ENCODE results near the gene CACNA1S.

Gene CACNA1S

GRCh38 chr1:201026234-201026633 lies 86.0 kb downstream of the CACNA1S start:
- Histone ChIP-seq H3K23ac (ENCODE audit: low read length) (no peak overlapping the region), H3K4me3 (ENCODE audit: low read depth, low read length) (no peak overlapping the region), H4K12ac (ENCODE audit: low read depth, low read length) (no peak overlapping the region), H3K4me1 (ENCODE audit: control insufficient read depth in 1 of 2, insufficient read depth in 2 of 2, low read length in 2 of 2) (peaks cover 3 to 4% of the 10 kb centered on the region in 2 experiments), H4K8ac (ENCODE audit: low read depth, low read length) (no peak overlapping the region), H2AFZ (ENCODE audit: insufficient read depth, low read length, poor library complexity) (no peak overlapping the region), H2AK5ac (ENCODE audit: low read length) (no peak overlapping the region), H3K14ac (ENCODE audit: low read length) (no peak overlapping the region), H3K9ac (ENCODE audit: low read length) (no peak overlapping the region), H3K36me3 (ENCODE audit: control insufficient read depth in 1 of 2, insufficient read depth in 2 of 2, low read length in 2 of 2) (no peaks in the 10 kb centered on the region), H3K4me2 (ENCODE audit: low read length) (no peak overlapping the region), H4K91ac (ENCODE audit: low read depth, low read length) (no peak overlapping the region), H2BK12ac (ENCODE audit: low read length) (no peak overlapping the region), H3K79me1 (ENCODE audit: low read length) (peaks cover 1% of the 10 kb centered on the region), H3K9me3 (ENCODE audit: insufficient read depth, low read depth, low read length) (no peaks in the 10 kb centered on the region), H3K79me2 (ENCODE audit: control insufficient read depth, insufficient read depth, low read length, poor library complexity) (no peaks in the 10 kb centered on the region), H3K27ac (ENCODE audit: low read depth, low read length) (no peak overlapping the region), H2BK120ac (ENCODE audit: insufficient read depth, low read length, poor library complexity) (no peak overlapping the region), H2BK5ac (ENCODE audit: low read depth, low read length, poor library complexity) (no peak overlapping the region), H3K4ac (ENCODE audit: low read depth, low read length) (no peak overlapping the region), H3K27me3 (ENCODE audit: insufficient read depth, low read length) (peaks cover 15% of the 10 kb centered on the region), H3K18ac (ENCODE audit: low read length) (no peak overlapping the region)
- DNase-seq, result no peak
- no CpG with 5 or more reads among the region's 3 CpGs for WGBS (ENCODE audit: extremely low coverage, insufficient coverage, insufficient read length)

DNA sequence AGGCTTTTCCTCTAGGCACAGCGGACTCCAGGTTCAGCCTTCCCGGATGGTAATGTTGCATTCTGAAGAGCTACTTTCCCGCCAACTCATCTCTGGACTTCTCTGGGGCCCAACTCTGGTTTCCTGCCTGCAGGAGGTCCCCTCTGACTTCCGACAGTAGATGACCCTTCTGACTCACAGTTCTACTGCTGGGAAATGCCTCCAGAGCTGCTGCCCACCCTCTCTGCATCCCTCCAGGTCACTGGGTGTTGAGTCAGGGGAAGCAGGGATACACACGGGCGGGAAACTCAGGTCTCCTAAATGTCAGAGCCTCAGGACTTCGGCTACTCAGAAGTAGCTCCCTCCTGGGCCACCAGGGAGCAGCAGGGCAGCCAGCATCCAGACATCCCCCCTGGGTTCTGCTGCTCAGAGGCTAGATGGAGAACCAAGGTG lies 86.6 kb downstream of the CACNA1S start:
- Histone ChIP-seq H3K79me2 (ENCODE audit: control insufficient read depth, insufficient read depth, low read length, poor library complexity) (no peaks in the 10 kb centered on the region), H3K4me2 (ENCODE audit: low read length) (no peak overlapping the region), H4K12ac (ENCODE audit: low read depth, low read length) (no peak overlapping the region), H3K27me3 (ENCODE audit: insufficient read depth, low read length) (peaks cover 15% of the 10 kb centered on the region), H4K91ac (ENCODE audit: low read depth, low read length) (no peak overlapping the region), H3K9me3 (ENCODE audit: insufficient read depth, low read depth, low read length) (no peaks in the 10 kb centered on the region), H2AFZ (ENCODE audit: insufficient read depth, low read length, poor library complexity) (no peak overlapping the region), H3K23ac (ENCODE audit: low read length) (no peak overlapping the region), H3K27ac (ENCODE audit: low read depth, low read length) (no peak overlapping the region), H2BK5ac (ENCODE audit: low read depth, low read length, poor library complexity) (no peak overlapping the region), H3K14ac (ENCODE audit: low read length) (no peak overlapping the region), H2BK12ac (ENCODE audit: low read length) (no peak overlapping the region), H2AK5ac (ENCODE audit: low read length) (no peak overlapping the region), H3K4me3 (ENCODE audit: low read depth, low read length) (no peak overlapping the region), H3K36me3 (ENCODE audit: control insufficient read depth in 1 of 2, insufficient read depth in 2 of 2, low read length in 2 of 2) (no peaks in the 10 kb centered on the region), H3K4ac (ENCODE audit: low read depth, low read length) (no peak overlapping the region), H3K18ac (ENCODE audit: low read length) (no peak overlapping the region), H3K9ac (ENCODE audit: low read length) (no peak overlapping the region), H4K8ac (ENCODE audit: low read depth, low read length) (no peak overlapping the region), H3K4me1 (ENCODE audit: control insufficient read depth in 1 of 2, insufficient read depth in 2 of 2, low read length in 2 of 2) (peaks cover 3 to 4% of the 10 kb centered on the region in 2 experiments), H3K79me1 (ENCODE audit: low read length) (peaks cover 1% of the 10 kb centered on the region), H2BK120ac (ENCODE audit: insufficient read depth, low read length, poor library complexity) (no peak overlapping the region)
- DNase-seq, result peak; percentile 12 to 13
- WGBS (ENCODE audit: extremely low coverage, insufficient coverage, insufficient read length), result no CpG with 5 or more reads among the region's 7 CpGs

- no peak overlapping the region for H3K18ac ChIP-seq (ENCODE audit: low read length)
- peaks cover 3 to 4% of the 10 kb centered on the region in 2 experiments for H3K4me1 ChIP-seq (ENCODE audit: control insufficient read depth in 1 of 2, insufficient read depth in 2 of 2, low read length in 2 of 2)
- no CpG with 5 or more reads among the region's 2 CpGs for WGBS (ENCODE audit: extremely low coverage, insufficient coverage, insufficient read length)
- H2BK5ac ChIP-seq (ENCODE audit: low read depth, low read length, poor library complexity), result no peak overlapping the region
- H3K9me3 ChIP-seq (ENCODE audit: insufficient read depth, low read depth, low read length), result no peaks in the 10 kb centered on the region
- no peak overlapping the region for H3K4ac ChIP-seq (ENCODE audit: low read depth, low read length)
- H4K8ac ChIP-seq (ENCODE audit: low read depth, low read length), result no peak overlapping the region
- H2AFZ ChIP-seq (ENCODE audit: insufficient read depth, low read length, poor library complexity), result no peak overlapping the region
- H3K4me2 ChIP-seq (ENCODE audit: low read length), result no peak overlapping the region
- peaks cover 15% of the 10 kb centered on the region for H3K27me3 ChIP-seq (ENCODE audit: insufficient read depth, low read length)
- no peak overlapping the region for H4K12ac ChIP-seq (ENCODE audit: low read depth, low read length)
- no peak overlapping the region for H3K14ac ChIP-seq (ENCODE audit: low read length)
- no peak overlapping the region for H2BK120ac ChIP-seq (ENCODE audit: insufficient read depth, low read length, poor library complexity)
- DNase-seq, result no peak
- no peak overlapping the region for H2AK5ac ChIP-seq (ENCODE audit: low read length)
- H3K9ac ChIP-seq (ENCODE audit: low read length), result no peak overlapping the region
- H3K79me1 ChIP-seq (ENCODE audit: low read length), result peaks cover 1% of the 10 kb centered on the region
- no peaks in the 10 kb centered on the region for H3K79me2 ChIP-seq (ENCODE audit: control insufficient read depth, insufficient read depth, low read length, poor library complexity)
- H3K4me3 ChIP-seq (ENCODE audit: low read depth, low read length), result no peak overlapping the region
- no peaks in the 10 kb centered on the region for H3K36me3 ChIP-seq (ENCODE audit: control insufficient read depth in 1 of 2, insufficient read depth in 2 of 2, low read length in 2 of 2)
- H3K27ac ChIP-seq (ENCODE audit: low read depth, low read length), result no peak overlapping the region
- H2BK12ac ChIP-seq (ENCODE audit: low read length), result no peak overlapping the region
- no peak overlapping the region for H4K91ac ChIP-seq (ENCODE audit: low read depth, low read length)
- H3K23ac ChIP-seq (ENCODE audit: low read length), result no peak overlapping the region
Measured at GRCh38 chr1:201024625-201024998, 87.6 kb downstream of the CACNA1S start.

- no peak overlapping the region for H2AK5ac ChIP-seq (ENCODE audit: low read length)
- H3K14ac ChIP-seq (ENCODE audit: low read length), result no peak overlapping the region
- H3K4me1 ChIP-seq (ENCODE audit: control insufficient read depth in 1 of 2, insufficient read depth in 2 of 2, low read length in 2 of 2), result peaks cover 3 to 4% of the 10 kb centered on the region in 2 experiments
- H3K27me3 ChIP-seq (ENCODE audit: insufficient read depth, low read length), result peaks cover 15% of the 10 kb centered on the region
- H3K79me2 ChIP-seq (ENCODE audit: control insufficient read depth, insufficient read depth, low read length, poor library complexity), result no peaks in the 10 kb centered on the region
- peak overlapping the region; percentile 56 for H3K4me2 ChIP-seq (ENCODE audit: low read length)
- no peak overlapping the region for H2AFZ ChIP-seq (ENCODE audit: insufficient read depth, low read length, poor library complexity)
- WGBS (ENCODE audit: extremely low coverage, insufficient coverage, insufficient read length), result no CpG with 5 or more reads among the region's 17 CpGs
- DNase-seq, result no peak
- no peaks in the 10 kb centered on the region for H3K36me3 ChIP-seq (ENCODE audit: control insufficient read depth in 1 of 2, insufficient read depth in 2 of 2, low read length in 2 of 2)
- H3K27ac ChIP-seq (ENCODE audit: low read depth, low read length), result no peak overlapping the region
- H2BK120ac ChIP-seq (ENCODE audit: insufficient read depth, low read length, poor library complexity), result no peak overlapping the region
- no peak overlapping the region for H3K4me3 ChIP-seq (ENCODE audit: low read depth, low read length)
- H3K18ac ChIP-seq (ENCODE audit: low read length), result no peak overlapping the region
- peaks cover 1% of the 10 kb centered on the region for H3K79me1 ChIP-seq (ENCODE audit: low read length)
- H3K9me3 ChIP-seq (ENCODE audit: insufficient read depth, low read depth, low read length), result no peaks in the 10 kb centered on the region
- no peak overlapping the region for H3K9ac ChIP-seq (ENCODE audit: low read length)
- no peak overlapping the region for H4K12ac ChIP-seq (ENCODE audit: low read depth, low read length)
- no peak overlapping the region for H4K91ac ChIP-seq (ENCODE audit: low read depth, low read length)
- no peak overlapping the region for H2BK5ac ChIP-seq (ENCODE audit: low read depth, low read length, poor library complexity)
- no peak overlapping the region for H2BK12ac ChIP-seq (ENCODE audit: low read length)
- no peak overlapping the region for H3K4ac ChIP-seq (ENCODE audit: low read depth, low read length)
- H3K23ac ChIP-seq (ENCODE audit: low read length), result no peak overlapping the region
- peak overlapping the region; percentile 13 for H4K8ac ChIP-seq (ENCODE audit: low read depth, low read length)
Measured at GRCh38 chr1:201023920-201024624, 88.2 kb downstream of the CACNA1S start.

Data from trophoblast cell (in vitro differentiated cells and primary cell).